Vagina (tissue), 2 donors: ENCODE results near the gene WNT9B.

Experiments
- CTCF ChIP-seq, 3 experiments: fragments of 450-650 bp in 2 of 3; fragments of 200-600 bp in 1 of 3; sonication (generic) in 1 of 3; IDR thresholded peaks; one replicate each; pipeline ENCODE4 v1.5.1; 2017 to 2019; ENCODE audit warnings: antibody characterized with exemption in 3 of 3, mild to moderate bottlenecking in 2 of 3, moderate library complexity in 2 of 3
- POLR2A ChIP-seq, 2 donors: fragments of 450-650 bp; IDR thresholded peaks; one replicate each; pipeline ENCODE4 v1.6.1; 2017; ENCODE audit warnings: antibody characterized with exemption in 2 of 2, mild to moderate bottlenecking in 2 of 2, moderate library complexity in 2 of 2
- POLR2AphosphoS5 ChIP-seq, 2 donors: sonication (generic); formaldehyde crosslinking; IDR thresholded peaks; one replicate each; pipeline ENCODE4 v1.9.0; 2017; ENCODE audit warnings: antibody characterized with exemption in 2 of 2, mild to moderate bottlenecking in 2 of 2, low read depth in 1 of 2; ENCODE audit not compliant: insufficient read depth in 1 of 2

- no peak for TF ChIP-seq CTCF (IDR thresholded peaks at IDR 0.05)
- TF ChIP-seq POLR2A (IDR thresholded peaks at IDR 0.05) = no peak
- TF ChIP-seq POLR2AphosphoS5 (IDR thresholded peaks at IDR 0.05; ENCODE audit: insufficient read depth in 1 of 2, low read depth in 1 of 2) = no peak
These were observed 2.8 kb upstream of the WNT9B start for GRCh38 chr17:46848534-46848933.
